IMR-90 (cell line): ENCODE measurements around the gene ADAMTS19. TPM values are rescaled to one million over a fixed set of nuclear protein-coding genes. Genes with fewer than 3 reads are reported as not detected.

ENCODE experiments used
- ATAC-seq: fragments of 200-7000 bp; cut with Tn5 transposase; 2 replicates; pipeline ENCODE4 v1.9.1; 2020; ENCODE audit warnings: low read depth, mild to moderate bottlenecking, moderate library complexity
- BruUV-seq: library from RNA; stranded (reverse); fragments of 400-500 nt; replicated peaks from 2 replicates; lab custom pipeline; 2021; lab: Mats Ljungman, UMichigan
- CTCF ChIA-PET: fragments of 300-600 bp; formaldehyde crosslinking; extraction: SDS; loops from one replicate; lab custom pipeline; 2021; ENCODE audit warnings: antibody characterized with exemption; lab: Yijun Ruan, JAX
- POLR2A ChIA-PET: fragments of 300-600 bp; sonication (Branson Sonifier 250); formaldehyde crosslinking; loops from one replicate; lab custom pipeline; 2022; ENCODE audit warnings: antibody characterized with exemption; ENCODE audit not compliant: unreplicated experiment; lab: Charles Lee
- DNase-seq: peaks from one replicate; pipeline ENCODE4 v3.0.0; 2013
- H2AFZ ChIP-seq: replicated peaks from 2 replicates; pipeline ENCODE3; 2013; ENCODE audit warnings: low read length, mild to moderate bottlenecking; ENCODE audit not compliant: poor library complexity
- H2AK5ac ChIP-seq: 2 replicates; pipeline ENCODE4 v1.6.1; 2013; ENCODE audit warnings: low read depth, low read length, inconsistent platforms
- H2AK9ac ChIP-seq: replicated peaks from 2 replicates; pipeline ENCODE3; 2013; ENCODE audit warnings: mild to moderate bottlenecking, low read depth, low read length, moderate library complexity; ENCODE audit not compliant: poor library complexity
- H2BK120ac ChIP-seq: 2 replicates; pipeline ENCODE4 v1.6.1; 2013; ENCODE audit warnings: low read depth, low read length, inconsistent platforms
- H2BK15ac ChIP-seq: 3 replicates; pipeline ENCODE4 v1.6.1; 2013; ENCODE audit warnings: low read depth, low read length, inconsistent platforms
- H2BK20ac ChIP-seq: 2 replicates; pipeline ENCODE4 v1.6.1; 2013; ENCODE audit warnings: low read depth, mild to moderate bottlenecking, inconsistent platforms, low read length, moderate library complexity
- H2BK5ac ChIP-seq: 2 replicates; pipeline ENCODE4 v1.6.1; 2013; ENCODE audit warnings: mild to moderate bottlenecking, low read depth, low read length, inconsistent platforms; ENCODE audit not compliant: poor library complexity, severe bottlenecking
- H3K14ac ChIP-seq: replicated peaks from 2 replicates; pipeline ENCODE4 v1.6.1; 2013; ENCODE audit warnings: low read depth, low read length, inconsistent platforms
- H3K18ac ChIP-seq: 2 replicates; pipeline ENCODE4 v1.6.1; 2013; ENCODE audit warnings: low read depth, low read length, control low read depth
- H3K23ac ChIP-seq: 2 replicates; pipeline ENCODE4 v1.6.1; 2013; ENCODE audit warnings: low read depth, low read length, inconsistent platforms
- H3K27ac ChIP-seq: 2 replicates; pipeline ENCODE4 v1.5.1; 2013; ENCODE audit warnings: mild to moderate bottlenecking, control low read depth, low read length; ENCODE audit not compliant: insufficient read depth
- H3K27me3 ChIP-seq: 2 replicates; pipeline ENCODE4 v1.6.1; 2013; ENCODE audit warnings: low read length; ENCODE audit not compliant: control insufficient read depth, insufficient read depth
- H3K36me3 ChIP-seq: 2 replicates; pipeline ENCODE4 v1.6.1; 2013; ENCODE audit warnings: low read length, mixed read lengths; ENCODE audit not compliant: control insufficient read depth, insufficient read depth
- H3K4ac ChIP-seq: 2 replicates; pipeline ENCODE4 v1.6.1; 2013; ENCODE audit warnings: low read depth, low read length, inconsistent platforms
- H3K4me1 ChIP-seq: 2 replicates; pipeline ENCODE4 v1.6.1; 2013; ENCODE audit warnings: low read length, mixed read lengths; ENCODE audit not compliant: control insufficient read depth, insufficient read depth
- H3K4me2 ChIP-seq: 2 replicates; pipeline ENCODE4 v1.6.1; 2013; ENCODE audit warnings: low read depth, mild to moderate bottlenecking, control low read depth, low read length, moderate library complexity
- H3K4me3 ChIP-seq: 2 replicates; pipeline ENCODE4 v1.5.1; 2013; ENCODE audit warnings: low read depth, mild to moderate bottlenecking, control low read depth, low read length, moderate library complexity; ENCODE audit not compliant: insufficient read depth
- H3K56ac ChIP-seq: 2 replicates; pipeline ENCODE4 v1.6.1; 2013; ENCODE audit warnings: low read length, inconsistent platforms; ENCODE audit not compliant: insufficient read depth; ENCODE audit errors: extremely low read depth
- H3K79me1 ChIP-seq, 2 experiments: 2 replicates each; pipeline ENCODE4 v1.6.1; 2013; ENCODE audit warnings: low read length in 2 of 2, inconsistent platforms in 1 of 2, low read depth in 1 of 2
- H3K9ac ChIP-seq: 2 replicates; pipeline ENCODE4 v1.6.1; 2013; ENCODE audit warnings: low read depth, low read length, control low read depth
- H3K9me1 ChIP-seq: 2 replicates; pipeline ENCODE4 v1.6.1; 2013; ENCODE audit warnings: low read length, inconsistent platforms; ENCODE audit not compliant: insufficient read depth
- H3K9me3 ChIP-seq: 2 replicates; pipeline ENCODE4 v1.6.1; 2013; ENCODE audit warnings: low read length; ENCODE audit not compliant: control insufficient read depth, insufficient read depth
- H4K20me1 ChIP-seq: 2 replicates; pipeline ENCODE4 v1.6.1; 2013; ENCODE audit warnings: low read length, inconsistent platforms; ENCODE audit not compliant: insufficient read depth
- H4K5ac ChIP-seq: 2 replicates; pipeline ENCODE4 v1.6.1; 2013; ENCODE audit warnings: mild to moderate bottlenecking, low read depth, low read length, control low read depth
- H4K8ac ChIP-seq, 2 experiments: 2 replicates each; pipeline ENCODE4 v1.6.1; 2013; ENCODE audit warnings: low read depth in 2 of 2, low read length in 2 of 2, control low read depth in 1 of 2, inconsistent platforms in 1 of 2
- H4K91ac ChIP-seq: 2 replicates; pipeline ENCODE4 v1.6.1; 2013; ENCODE audit warnings: low read depth, low read length, inconsistent platforms; ENCODE audit not compliant: insufficient read depth
- BHLHE40 ChIP-seq: fragments of 150-350 bp; IDR thresholded peaks from 2 replicates; pipeline ENCODE4 v1.6.1; 2016; ENCODE audit warnings: mild to moderate bottlenecking, low read depth, low read length
- CEBPB ChIP-seq: IDR thresholded peaks from 2 replicates; pipeline ENCODE4 v1.6.1; 2012; ENCODE audit warnings: low read depth, low read length, improper control_type of control experiment
- CHD1 ChIP-seq: IDR thresholded peaks from 2 replicates; pipeline ENCODE4 v1.6.1; 2012; ENCODE audit warnings: low read depth, low read length, improper control_type of control experiment
- CTCF ChIP-seq: conservative IDR thresholded peaks from 2 replicates; pipeline ENCODE4 v1.5.1; 2012; ENCODE audit warnings: mild to moderate bottlenecking, low read depth, low read length, improper control_type of control experiment
- ELK1 ChIP-seq: fragments of 150-350 bp; IDR thresholded peaks from 2 replicates; pipeline ENCODE4 v1.6.1; 2016; ENCODE audit warnings: low read depth, mild to moderate bottlenecking, low read length, moderate library complexity, borderline replicate concordance
- FOS ChIP-seq: fragments of 150-350 bp; IDR thresholded peaks from 2 replicates; pipeline ENCODE4 v1.6.1; 2016; ENCODE audit warnings: low read depth, low read length
- MAFK ChIP-seq: IDR thresholded peaks from 2 replicates; pipeline ENCODE4 v1.6.1; 2012; ENCODE audit warnings: low read depth, low read length, improper control_type of control experiment
- MAZ ChIP-seq: IDR thresholded peaks from 2 replicates; pipeline ENCODE4 v1.6.1; 2012; ENCODE audit warnings: low read depth, mild to moderate bottlenecking, low read length, improper control_type of control experiment, moderate library complexity, borderline replicate concordance
- MXI1 ChIP-seq: IDR thresholded peaks from 2 replicates; pipeline ENCODE4 v1.6.1; 2012; ENCODE audit warnings: low read depth, mild to moderate bottlenecking, low read length, moderate library complexity, borderline replicate concordance
- NFE2L2 ChIP-seq: fragments of 150-350 bp; IDR thresholded peaks from 2 replicates; pipeline ENCODE4 v1.6.1; 2016; ENCODE audit warnings: low read depth, mild to moderate bottlenecking, low read length
- POLR2A ChIP-seq: IDR thresholded peaks from 2 replicates; pipeline ENCODE4 v1.6.1; 2012; ENCODE audit warnings: mild to moderate bottlenecking, low read depth, low read length
- RAD21 ChIP-seq: IDR thresholded peaks from 2 replicates; pipeline ENCODE4 v1.6.1; 2012; ENCODE audit warnings: low read length, improper control_type of control experiment
- RCOR1 ChIP-seq: IDR thresholded peaks from 2 replicates; pipeline ENCODE4 v1.6.1; 2012; ENCODE audit warnings: mild to moderate bottlenecking, low read length, improper control_type of control experiment; ENCODE audit not compliant: insufficient replicate concordance
- RFX5 ChIP-seq: IDR thresholded peaks from 2 replicates; pipeline ENCODE4 v1.8.0; 2012; ENCODE audit warnings: low read depth, mild to moderate bottlenecking, low read length, moderate library complexity
- SMC3 ChIP-seq: fragments of 150-350 bp; IDR thresholded peaks from 2 replicates; pipeline ENCODE4 v1.6.1; 2016; ENCODE audit warnings: low read depth, mild to moderate bottlenecking, antibody characterized with exemption, low read length, moderate library complexity
- WGBS, 2 experiments: methylation state at CpG; one replicate each; pipeline versions ENCODE4 v1.1.5 to v1.1.7; 2013; ENCODE audit warnings: missing lambda C conversion rate in 2 of 2; ENCODE audit not compliant: insufficient read length in 1 of 2; ENCODE audit errors: extremely low coverage in 2 of 2; 5-methylcytosine and 5-hydroxymethylcytosine counted together
- dilution Hi-C: fragments of 300-500 bp; cut with HindIII; formaldehyde crosslinking; loops from one replicate; pipeline ENCODE4 v1.14.3; 2018; ENCODE audit warnings: low sequenced_read_pairs; ENCODE audit not compliant: unreplicated experiment
- in situ Hi-C: fragments of 300-500 bp; cut with MboI; formaldehyde crosslinking; loops from 3 replicates; pipeline ENCODE4 v1.14.3; 2019; ENCODE audit warnings: low sequenced_read_pairs, inconsistent platforms, mixed read lengths
- intact Hi-C: fragments of 100-400 bp; cut with micrococcal nuclease; formaldehyde crosslinking; loops from 2 replicates; pipeline ENCODE4 v1.10.0; 2022
- polyA plus RNA-seq, 3 experiments: library from polyadenylated mRNA; depleted of rRNA; stranded (reverse); fragments of >200 nt; gene quantifications; 2 replicates each; pipeline ENCODE4 v1.2.3, GENCODE V29; 2012; ENCODE audit warnings: low replicate concordance in 1 of 3
- total RNA-seq: library from RNA; depleted of rRNA; stranded (reverse); fragments of >200 nt; gene quantifications from 2 replicates; pipeline ENCODE4 v1.2.3, GENCODE V29; 2012

ADAMTS19 gene
- total and polyA plus RNA-seq, 2 of the 4 experiments (the other 2 are of a cell fraction) = under 0.01 to 0.17 TPM

GRCh38 chr5:129658801-129659200 is 198.7 kb downstream of the ADAMTS19 start:
- H3K4ac ChIP-seq = no peak overlapping the region
- H3K56ac ChIP-seq = no peak overlapping the region
- no peaks in the 10 kb centered on the region for H3K27me3 ChIP-seq
- no TSS peak for BruUV-seq
- H3K79me1 ChIP-seq = no peaks in the 10 kb centered on the region
- DNase-seq (no peak), ATAC-seq (no peak)
- H3K23ac ChIP-seq = no peak overlapping the region
- H3K27ac ChIP-seq = no peak overlapping the region
- no peak overlapping the region for H4K91ac ChIP-seq
- H3K9me1 ChIP-seq = no peaks in the 10 kb centered on the region
- no peak overlapping the region for H2BK15ac ChIP-seq
- H3K14ac ChIP-seq = no peak overlapping the region
- ChIA-PET POLR2A (no interaction called here), CTCF (no interaction called here)
- H2AK9ac ChIP-seq = no peak overlapping the region
- H3K18ac ChIP-seq = no peak overlapping the region
- no peak overlapping the region for H4K8ac ChIP-seq
- intact Hi-C loops = no loop called here
- no peak overlapping the region for H2BK20ac ChIP-seq
- H4K20me1 ChIP-seq = no peaks in the 10 kb centered on the region
- H3K4me1 ChIP-seq = no peaks in the 10 kb centered on the region
- no peak overlapping the region for H3K9ac ChIP-seq
- no peak overlapping the region for H3K4me3 ChIP-seq
- H2AFZ ChIP-seq = no peak overlapping the region
- H3K36me3 ChIP-seq = no peaks in the 10 kb centered on the region
- H2BK5ac ChIP-seq = no peak overlapping the region
- H3K4me2 ChIP-seq = no peak overlapping the region
- dilution Hi-C loops = no loop called here
- H2BK120ac ChIP-seq = no peak overlapping the region
- no peak overlapping the region for H2AK5ac ChIP-seq
- in situ Hi-C loops = no loop called here
- TF ChIP-seq MXI1 (no peak), CTCF (no peak), NFE2L2 (no peak), CEBPB (no peak), RFX5 (no peak), FOS (no peak), MAFK (no peak), RAD21 (no peak), BHLHE40 (no peak), POLR2A (no peak), CHD1 (no peak), RCOR1 (no peak), ELK1 (no peak), MAZ (no peak), SMC3 (no peak)
- no peaks in the 10 kb centered on the region for H3K9me3 ChIP-seq
- H4K5ac ChIP-seq = no peak overlapping the region
- no CpG with 5 or more reads among the region's 1 CpG for WGBS, 2 experiments
